Measurements from ENCODE around the gene TNKS1BP1.

DNA sequence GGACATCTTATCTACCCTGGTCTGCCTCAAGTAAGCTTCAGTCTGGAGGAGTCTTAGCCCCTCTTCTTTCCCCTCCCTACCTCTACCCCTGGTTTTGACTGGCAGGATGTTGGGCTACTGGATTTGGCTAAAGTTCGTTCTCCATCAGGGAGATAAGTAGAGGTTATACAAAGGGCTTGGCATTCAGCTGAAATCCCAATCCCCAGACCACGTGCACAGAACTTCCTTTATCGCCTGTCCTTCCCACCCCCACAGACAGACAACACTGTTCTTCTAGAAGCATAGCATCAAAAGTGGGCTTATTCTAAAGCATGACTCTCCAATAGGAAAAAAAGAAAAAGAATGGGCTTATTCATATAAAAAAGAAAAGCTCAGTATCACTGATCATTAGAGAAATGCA, 48.4 kb upstream of the TNKS1BP1 start:
- no peak for TF ChIP-seq GATA3 (IDR thresholded peaks at IDR 0.05; ENCODE audit: low read depth, low read length)
- no peak for TF ChIP-seq GATA2 (IDR thresholded peaks at IDR 0.05; ENCODE audit: low read depth, low read length)

All from SH-SY5Y (cell line).